ENCODE measurements around the gene BIRC3. TPM values are rescaled to one million over a fixed set of nuclear protein-coding genes. Genes with fewer than 3 reads are reported as not detected.

BIRC3 gene
- total RNA-seq, 1 experiment from 2014 or later, result 65.4 TPM

DNA sequence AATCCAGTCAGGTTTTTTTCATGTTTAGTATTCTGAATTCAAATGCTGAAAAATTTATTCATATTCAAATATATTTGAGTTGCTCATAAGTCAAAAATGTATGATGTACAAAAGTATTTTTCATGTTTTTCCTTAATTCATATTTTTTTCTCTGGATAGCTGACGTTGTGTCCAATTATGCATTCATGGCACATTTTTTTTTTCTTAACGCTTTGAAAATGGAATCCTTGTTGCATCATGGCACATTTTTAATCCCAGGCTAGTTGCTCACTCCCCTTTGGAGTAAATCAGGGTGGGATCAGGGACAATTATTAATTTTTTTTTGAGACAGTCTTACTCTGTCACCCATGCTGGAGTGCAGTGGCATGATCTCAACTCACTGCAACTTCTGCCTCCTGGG lies 14.1 kb downstream of the BIRC3 start:
- POLR2A ChIA-PET, result no interaction called here
- H3K4me3 ChIP-seq (ENCODE audit: low read depth in 2 of 2, low read length in 2 of 2), result no peak overlapping the region
- no TSS peak for BruUV-seq (replicated peaks)
- H3K27me3 ChIP-seq (ENCODE audit: control insufficient read depth, insufficient read depth, low read length), result no peaks in the 10 kb centered on the region
- H3K36me3 ChIP-seq (ENCODE audit: control insufficient read depth, insufficient read depth, low read length), result peaks cover 30% of the 10 kb centered on the region
- DNase-seq (ENCODE audit: low read depth, low spot score) (no peak), ATAC-seq (no peak)
- H3K27ac ChIP-seq (ENCODE audit: low read length), result no peak overlapping the region
- intact Hi-C loops (cut with micrococcal nuclease; ENCODE audit: unreplicated experiment), result no loop called here
- CTCF ChIA-PET, result no interaction called here
- in situ Hi-C loops (cut with HindIII; ENCODE audit: low pct_unique_long_range_greater_than_20kb, low sequenced_read_pairs), result no loop called here
- no peaks in the 10 kb centered on the region for H3K9me3 ChIP-seq (ENCODE audit: control insufficient read depth, insufficient read depth, low read depth, low read length)
- TF ChIP-seq, protein P1, sequence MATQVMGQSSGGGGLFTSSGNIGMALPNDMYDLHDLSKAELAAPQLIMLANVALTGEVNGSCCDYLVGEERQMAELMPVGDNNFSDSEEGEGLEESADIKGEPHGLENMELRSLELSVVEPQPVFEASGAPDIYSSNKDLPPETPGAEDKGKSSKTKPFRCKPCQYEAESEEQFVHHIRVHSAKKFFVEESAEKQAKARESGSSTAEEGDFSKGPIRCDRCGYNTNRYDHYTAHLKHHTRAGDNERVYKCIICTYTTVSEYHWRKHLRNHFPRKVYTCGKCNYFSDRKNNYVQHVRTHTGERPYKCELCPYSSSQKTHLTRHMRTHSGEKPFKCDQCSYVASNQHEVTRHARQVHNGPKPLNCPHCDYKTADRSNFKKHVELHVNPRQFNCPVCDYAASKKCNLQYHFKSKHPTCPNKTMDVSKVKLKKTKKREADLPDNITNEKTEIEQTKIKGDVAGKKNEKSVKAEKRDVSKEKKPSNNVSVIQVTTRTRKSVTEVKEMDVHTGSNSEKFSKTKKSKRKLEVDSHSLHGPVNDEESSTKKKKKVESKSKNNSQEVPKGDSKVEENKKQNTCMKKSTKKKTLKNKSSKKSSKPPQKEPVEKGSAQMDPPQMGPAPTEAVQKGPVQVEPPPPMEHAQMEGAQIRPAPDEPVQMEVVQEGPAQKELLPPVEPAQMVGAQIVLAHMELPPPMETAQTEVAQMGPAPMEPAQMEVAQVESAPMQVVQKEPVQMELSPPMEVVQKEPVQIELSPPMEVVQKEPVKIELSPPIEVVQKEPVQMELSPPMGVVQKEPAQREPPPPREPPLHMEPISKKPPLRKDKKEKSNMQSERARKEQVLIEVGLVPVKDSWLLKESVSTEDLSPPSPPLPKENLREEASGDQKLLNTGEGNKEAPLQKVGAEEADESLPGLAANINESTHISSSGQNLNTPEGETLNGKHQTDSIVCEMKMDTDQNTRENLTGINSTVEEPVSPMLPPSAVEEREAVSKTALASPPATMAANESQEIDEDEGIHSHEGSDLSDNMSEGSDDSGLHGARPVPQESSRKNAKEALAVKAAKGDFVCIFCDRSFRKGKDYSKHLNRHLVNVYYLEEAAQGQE (IDR thresholded peaks at IDR 0.05; ENCODE audit: insufficient read depth in 1 of 2, low read depth in 2 of 2, low read length in 1 of 2), result no peak
- TF ChIP-seq, protein P2, sequence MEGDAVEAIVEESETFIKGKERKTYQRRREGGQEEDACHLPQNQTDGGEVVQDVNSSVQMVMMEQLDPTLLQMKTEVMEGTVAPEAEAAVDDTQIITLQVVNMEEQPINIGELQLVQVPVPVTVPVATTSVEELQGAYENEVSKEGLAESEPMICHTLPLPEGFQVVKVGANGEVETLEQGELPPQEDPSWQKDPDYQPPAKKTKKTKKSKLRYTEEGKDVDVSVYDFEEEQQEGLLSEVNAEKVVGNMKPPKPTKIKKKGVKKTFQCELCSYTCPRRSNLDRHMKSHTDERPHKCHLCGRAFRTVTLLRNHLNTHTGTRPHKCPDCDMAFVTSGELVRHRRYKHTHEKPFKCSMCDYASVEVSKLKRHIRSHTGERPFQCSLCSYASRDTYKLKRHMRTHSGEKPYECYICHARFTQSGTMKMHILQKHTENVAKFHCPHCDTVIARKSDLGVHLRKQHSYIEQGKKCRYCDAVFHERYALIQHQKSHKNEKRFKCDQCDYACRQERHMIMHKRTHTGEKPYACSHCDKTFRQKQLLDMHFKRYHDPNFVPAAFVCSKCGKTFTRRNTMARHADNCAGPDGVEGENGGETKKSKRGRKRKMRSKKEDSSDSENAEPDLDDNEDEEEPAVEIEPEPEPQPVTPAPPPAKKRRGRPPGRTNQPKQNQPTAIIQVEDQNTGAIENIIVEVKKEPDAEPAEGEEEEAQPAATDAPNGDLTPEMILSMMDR (IDR thresholded peaks at IDR 0.05), result no peak
- no peak for TF ChIP-seq POLR2AphosphoS5 (IDR thresholded peaks at IDR 0.05; ENCODE audit: low read depth, low read length)
- TF ChIP-seq TCF7L2 (IDR thresholded peaks at IDR 0.05; ENCODE audit: low read depth, low read length), result no peak
- no peak for TF ChIP-seq SIN3A (IDR thresholded peaks at IDR 0.05; ENCODE audit: borderline replicate concordance, insufficient read depth, low read depth, low read length)
- H3K4me1 ChIP-seq (ENCODE audit: control insufficient read depth, insufficient read depth, low read length), result no peaks in the 10 kb centered on the region

DNA sequence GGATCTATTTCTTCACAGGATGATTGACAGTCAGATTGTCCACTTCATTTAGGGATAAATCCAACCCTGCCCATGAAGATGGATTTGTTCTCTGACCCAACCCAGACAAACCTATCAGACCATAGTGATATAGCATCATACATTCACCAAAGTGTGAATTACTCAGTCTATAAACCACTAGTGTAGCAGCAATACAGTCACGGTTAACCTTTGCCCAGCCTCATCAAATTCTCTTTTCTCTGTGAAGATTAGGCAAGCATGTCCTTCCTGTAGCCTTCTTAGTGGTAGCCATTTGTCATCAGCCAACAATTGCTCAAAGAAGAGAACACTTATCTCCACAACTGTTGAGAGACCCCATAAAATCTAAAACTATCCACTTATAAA lies 15.3 kb downstream of the BIRC3 start:
- Histone ChIP-seq H3K4me3 (ENCODE audit: low read depth in 2 of 2, low read length in 2 of 2) (no peak overlapping the region), H3K36me3 (ENCODE audit: control insufficient read depth, insufficient read depth, low read length) (peaks cover 42% of the 10 kb centered on the region), H3K27me3 (ENCODE audit: control insufficient read depth, insufficient read depth, low read length) (no peaks in the 10 kb centered on the region), H3K4me1 (ENCODE audit: control insufficient read depth, insufficient read depth, low read length) (no peaks in the 10 kb centered on the region), H3K27ac (ENCODE audit: low read length) (peak overlapping the region; percentile 42), H3K9me3 (ENCODE audit: control insufficient read depth, insufficient read depth, low read depth, low read length) (no peaks in the 10 kb centered on the region)
- intact Hi-C loops (cut with micrococcal nuclease; ENCODE audit: unreplicated experiment) (no loop called here), in situ Hi-C loops (cut with HindIII; ENCODE audit: low pct_unique_long_range_greater_than_20kb, low sequenced_read_pairs) (no loop called here)
- ChIA-PET CTCF (no interaction called here), POLR2A (no interaction called here)
- BruUV-seq (replicated peaks), result no TSS peak
- ATAC-seq, result peak; percentile 22; the same call in 1 of the 2 replicates
- TF ChIP-seq, protein P1 (IDR thresholded peaks at IDR 0.05; ENCODE audit: insufficient read depth in 1 of 2, low read depth in 2 of 2, low read length in 1 of 2), result no peak
- no peak for TF ChIP-seq SIN3A (IDR thresholded peaks at IDR 0.05; ENCODE audit: borderline replicate concordance, insufficient read depth, low read depth, low read length)
- TF ChIP-seq TCF7L2 (IDR thresholded peaks at IDR 0.05; ENCODE audit: low read depth, low read length), result no peak
- TF ChIP-seq, protein P2 (IDR thresholded peaks at IDR 0.05), result no peak
- TF ChIP-seq POLR2AphosphoS5 (IDR thresholded peaks at IDR 0.05; ENCODE audit: low read depth, low read length), result no peak
- DNase-seq (ENCODE audit: low read depth, low spot score), result no peak
